ENCODE measurements around the gene MFF.
A peak's percentile ranks its signal among the peaks of the same experiment; 100 is the strongest.
"Not testable (repeated sequence)": the region's sequence is repeated elsewhere in the genome, so short reads cannot be mapped to it uniquely, and the experiment has no call there.

MFF gene

DNA sequence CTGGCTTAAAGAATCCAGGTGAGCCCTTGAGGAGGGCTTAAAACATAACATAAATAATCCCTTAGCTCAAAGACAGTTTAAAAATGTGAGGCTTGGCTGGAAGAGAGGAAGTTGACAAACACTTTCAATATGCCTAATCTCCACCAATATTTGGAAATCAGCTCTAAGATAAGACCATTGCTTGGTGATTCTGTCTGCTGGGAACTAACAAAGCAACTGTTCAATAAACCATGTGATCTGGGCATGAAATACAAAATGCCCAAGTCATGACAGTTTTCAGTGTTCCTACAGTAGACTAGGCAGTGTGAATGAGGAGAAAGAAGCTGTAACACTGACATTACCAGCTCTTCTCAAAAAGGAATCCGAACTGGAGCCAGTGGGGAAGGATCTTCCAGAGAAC, 10.7 kb downstream of the MFF start:
- DNase-seq (ENCODE audit: low read depth): no peak

DNA sequence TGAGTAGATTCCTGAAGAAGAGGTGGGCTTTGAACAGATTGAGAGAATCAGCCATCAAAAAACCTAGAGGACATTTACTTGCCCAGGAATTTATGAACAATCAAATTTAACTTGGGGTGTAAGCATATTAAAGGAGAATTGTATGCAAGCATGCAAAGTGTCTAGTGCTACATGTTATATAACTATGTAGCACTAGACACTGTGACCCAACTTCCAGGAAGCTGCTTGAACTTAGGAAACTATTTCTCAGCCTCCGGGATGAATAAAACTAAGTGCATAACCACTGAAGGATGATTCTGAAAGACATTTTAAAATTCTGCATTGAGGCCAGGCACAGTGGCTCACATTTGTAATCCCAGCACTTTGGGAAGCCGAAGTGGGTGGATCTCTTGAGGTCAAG, 12.4 kb downstream of the MFF start:
- no peak for DNase-seq (ENCODE audit: low read depth)

DNA sequence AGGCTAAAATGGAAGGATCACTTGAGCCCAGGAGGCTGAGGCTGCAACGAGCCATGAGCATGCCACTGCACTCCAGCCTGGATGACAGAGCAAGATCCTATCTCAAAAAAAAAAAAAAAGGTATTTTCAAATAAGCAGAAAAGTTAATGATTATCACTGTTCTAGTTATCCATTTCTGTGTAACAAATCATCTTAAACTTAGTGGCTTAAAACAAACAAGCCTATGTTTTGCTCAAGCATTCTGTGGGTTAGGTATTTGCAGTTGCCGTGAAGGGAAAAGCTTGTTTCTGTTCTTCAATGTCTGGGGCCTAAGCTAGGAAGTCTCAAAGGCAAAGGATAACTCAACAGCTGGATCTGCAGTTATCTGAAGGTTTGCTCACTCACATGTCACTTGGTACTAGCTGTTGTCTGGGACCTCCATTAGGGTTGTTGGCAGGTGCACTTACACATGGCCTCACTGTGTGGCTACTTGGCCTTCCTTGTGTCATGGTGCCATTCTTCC, 14.1 kb downstream of the MFF start:
- DNase-seq (ENCODE audit: low read depth): no peak

DNA sequence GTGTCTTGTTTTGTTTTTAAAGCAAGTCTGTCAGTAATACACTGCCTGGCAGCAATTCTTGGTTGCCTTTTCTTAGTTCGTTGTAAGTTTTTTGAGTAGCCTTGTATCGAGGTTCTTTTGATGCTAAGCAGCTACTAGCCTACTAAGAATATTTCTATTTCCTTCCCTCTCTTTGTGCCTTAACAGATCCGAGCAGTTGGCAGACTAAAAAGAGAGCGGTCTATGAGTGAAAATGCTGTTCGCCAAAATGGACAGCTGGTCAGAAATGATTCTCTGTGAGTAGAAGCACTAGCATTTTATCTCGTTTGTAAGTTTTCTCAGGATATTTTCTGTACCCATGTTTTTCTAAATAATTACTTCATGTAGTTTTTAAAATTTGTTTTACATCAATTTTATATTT, 15.1 kb downstream of the MFF start:
- DNase-seq (ENCODE audit: low read depth): no peak

DNA sequence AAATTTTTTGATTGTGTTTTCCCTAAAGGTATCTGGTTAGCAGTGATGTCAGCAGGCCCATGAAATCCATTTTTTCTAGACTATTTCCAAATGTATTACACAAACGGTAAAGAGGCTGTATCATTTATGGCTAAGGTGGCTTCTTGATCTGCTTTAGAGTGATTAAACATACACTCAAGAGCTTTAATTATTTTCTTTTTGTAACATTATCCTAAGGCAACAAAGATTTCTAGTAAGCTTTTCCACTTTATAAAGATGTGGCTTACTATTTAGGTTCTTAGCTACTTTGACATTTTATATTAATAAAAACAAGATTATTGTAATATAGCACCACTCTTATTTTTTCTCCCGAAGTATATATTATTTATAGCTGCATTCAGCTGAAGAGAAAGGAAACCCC, 16.5 kb downstream of the MFF start:
- DNase-seq (ENCODE audit: low read depth): no peak

DNA sequence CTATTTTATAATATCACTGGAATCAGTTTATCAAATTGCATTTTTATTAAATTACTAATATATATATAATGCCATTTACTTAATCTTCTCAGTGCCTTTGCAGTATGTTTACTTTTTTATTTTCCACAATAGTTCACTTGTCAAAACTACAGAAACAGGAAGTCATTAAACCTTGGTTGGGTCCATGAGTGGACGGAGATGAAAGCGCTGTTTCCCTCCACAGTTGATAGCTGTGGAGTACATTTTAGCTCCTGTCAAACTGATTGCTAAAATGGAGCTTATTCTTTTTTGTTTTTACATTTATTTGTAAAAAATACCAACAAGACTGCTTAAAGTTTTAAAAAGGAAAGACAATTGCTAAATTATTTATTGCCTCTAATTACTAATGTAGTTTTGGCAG, 19.2 kb downstream of the MFF start:
- no peak for DNase-seq (ENCODE audit: low read depth)

DNA sequence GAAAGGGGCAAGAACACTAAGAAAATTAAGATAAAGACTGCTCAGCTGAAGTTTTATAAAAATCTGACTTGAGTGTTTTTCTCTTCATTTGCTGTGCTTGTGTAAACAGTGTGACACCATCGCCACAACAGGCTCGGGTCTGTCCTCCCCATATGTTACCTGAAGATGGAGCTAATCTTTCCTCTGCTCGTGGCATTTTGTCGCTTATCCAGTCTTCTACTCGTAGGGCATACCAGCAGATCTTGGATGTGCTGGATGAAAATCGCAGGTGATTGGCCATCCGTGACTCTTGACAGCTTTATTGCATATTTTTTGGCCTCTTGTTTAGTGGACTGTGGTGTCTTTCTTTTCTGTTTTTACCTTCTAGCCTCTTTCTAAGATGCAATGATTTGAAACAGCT, 22.1 kb downstream of the MFF start:
- DNase-seq (ENCODE audit: low read depth): no peak

DNA sequence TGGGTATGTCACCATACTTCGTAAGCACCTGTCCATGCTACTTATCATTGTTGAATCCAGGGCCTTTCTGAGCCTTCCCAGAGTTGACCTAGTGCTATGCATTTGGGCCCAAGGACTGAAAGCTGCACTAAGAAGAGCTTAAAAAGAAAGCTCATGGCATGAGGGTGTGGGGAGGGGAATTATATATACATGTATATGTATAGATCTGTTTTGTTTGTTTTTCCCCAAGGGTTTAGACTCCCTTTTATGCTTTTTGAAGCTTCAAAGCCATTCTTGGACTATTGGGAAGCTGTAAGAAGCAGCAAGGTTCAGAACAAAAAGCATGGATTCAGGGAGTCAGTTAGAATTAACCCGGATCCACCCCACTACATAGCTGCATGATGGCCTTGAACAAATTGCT, 23.3 kb downstream of the MFF start:
- DNase-seq (ENCODE audit: low read depth): no peak

DNA sequence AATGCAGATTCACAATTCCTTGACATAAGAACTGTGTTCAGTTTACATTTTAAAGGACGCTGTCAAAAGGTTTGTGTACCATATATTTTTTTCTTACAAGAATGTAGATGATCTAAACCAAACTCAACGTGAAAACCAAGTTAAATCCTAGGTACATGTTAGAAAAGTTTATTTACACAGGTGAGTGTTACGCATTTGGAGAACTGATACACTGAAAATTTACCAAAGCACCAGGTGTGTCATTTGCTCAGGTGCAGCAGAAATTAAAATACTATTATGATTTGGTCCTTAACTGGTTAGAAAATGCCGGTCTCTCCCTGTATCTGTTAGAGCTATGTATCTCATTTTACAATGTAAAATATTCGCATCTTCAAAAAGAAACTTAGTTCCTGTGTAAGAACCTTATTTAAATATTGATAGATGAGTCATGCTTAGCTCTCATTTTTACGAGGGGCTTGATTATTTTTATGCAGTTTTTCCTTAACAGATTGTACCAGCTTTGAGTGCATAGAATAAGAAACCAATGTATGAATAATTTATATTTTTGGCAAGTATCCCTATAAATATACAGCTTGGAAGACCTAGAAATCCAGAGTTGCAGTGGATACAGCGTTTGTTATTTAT, 25.1 kb downstream of the MFF start:
- no peak for DNase-seq (ENCODE audit: low read depth)

DNA sequence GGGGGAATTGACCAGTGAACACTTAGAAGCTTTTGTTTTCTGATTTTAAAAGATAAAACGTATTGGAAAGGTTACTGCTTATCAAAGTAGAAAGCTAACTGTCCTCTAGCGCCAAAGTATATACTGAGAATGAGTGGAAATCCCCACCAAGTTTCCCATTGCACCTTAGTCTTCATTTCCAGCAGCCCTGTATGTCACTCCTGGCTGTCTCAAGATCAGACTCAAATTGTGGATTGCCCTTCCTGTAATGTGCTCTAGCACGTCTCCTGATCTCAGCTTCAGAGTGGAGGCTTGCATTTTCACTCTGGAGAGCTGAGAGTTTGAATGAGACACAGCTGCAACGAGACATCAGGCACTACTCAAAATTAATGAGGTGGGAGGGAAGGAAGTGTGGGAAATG, 26.6 kb downstream of the MFF start:
- no peak for DNase-seq (ENCODE audit: low read depth)

DNA sequence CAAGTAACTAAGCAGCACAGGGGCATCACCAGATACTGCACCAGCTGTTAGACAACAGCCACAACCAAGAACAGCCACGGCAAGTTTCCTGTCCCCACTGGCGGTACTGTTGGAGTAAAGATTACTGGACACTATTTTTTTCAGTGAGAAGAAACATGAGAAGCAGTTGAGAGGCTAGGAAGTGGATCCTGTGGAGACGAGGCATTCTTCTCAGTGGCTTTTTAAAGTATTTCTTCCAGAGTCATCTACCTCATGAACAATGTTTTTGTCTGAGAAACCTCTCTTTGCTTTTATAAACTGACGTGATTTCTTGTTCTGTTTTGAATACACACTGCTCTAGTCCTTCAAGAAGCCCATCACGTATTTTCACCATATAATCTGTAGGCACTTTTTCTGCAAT, 35.3 kb downstream of the MFF start:
- no peak for DNase-seq (ENCODE audit: low read depth)

DNA sequence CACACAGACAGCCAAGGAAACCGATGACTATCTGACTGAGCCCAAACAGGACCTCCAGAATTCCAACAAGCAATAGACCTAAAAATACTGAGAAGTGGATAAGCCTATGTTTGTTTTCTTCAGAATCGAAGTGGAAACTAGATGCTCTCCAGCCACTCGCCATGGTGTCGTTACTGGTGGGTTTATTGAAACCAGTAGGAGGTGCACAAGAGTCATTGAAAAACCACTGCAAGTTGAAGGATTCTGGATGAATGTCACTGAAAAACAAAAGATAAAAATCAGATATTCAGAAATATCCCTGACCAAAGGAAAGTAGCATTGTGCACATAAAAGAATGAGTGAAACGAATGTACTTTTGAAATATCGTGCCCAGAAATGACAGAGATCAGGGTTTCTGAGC, 38.7 kb downstream of the MFF start:
- DNase-seq (ENCODE audit: low read depth): no peak

DNA sequence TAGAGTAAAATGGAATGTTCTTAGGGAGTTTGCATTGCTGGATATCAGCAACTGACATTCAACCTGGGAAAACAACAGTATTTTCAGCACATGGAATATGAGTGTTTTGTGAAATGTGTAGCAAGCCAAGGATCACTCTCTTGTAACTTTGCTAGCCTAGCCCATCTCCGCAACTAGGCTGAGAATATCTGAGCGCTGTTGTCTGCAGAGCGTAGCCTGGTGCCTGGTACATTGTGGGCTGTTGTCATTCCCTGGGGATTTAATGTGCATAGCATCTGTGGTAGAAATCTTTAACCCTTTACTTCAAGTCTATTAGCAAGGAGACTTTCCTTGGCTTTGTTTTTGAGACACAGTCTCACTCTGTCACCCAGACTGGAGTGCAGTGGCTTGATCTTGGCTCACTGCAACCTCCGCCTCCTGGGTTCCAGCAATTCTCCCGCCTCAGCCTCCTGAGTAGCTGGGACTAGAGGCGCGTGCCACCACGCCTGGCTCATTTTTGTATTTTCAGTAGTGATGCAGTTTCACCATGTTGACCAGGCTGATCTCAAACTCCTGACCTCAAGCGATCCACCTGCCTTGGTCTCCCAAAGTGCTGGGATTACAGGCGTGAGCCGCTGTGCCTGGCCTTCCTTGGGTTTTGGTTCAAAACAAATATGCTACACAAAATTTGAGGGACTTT, 39.7 kb downstream of the MFF start:
- DNase-seq (ENCODE audit: low read depth): not testable (repeated sequence)

DNA sequence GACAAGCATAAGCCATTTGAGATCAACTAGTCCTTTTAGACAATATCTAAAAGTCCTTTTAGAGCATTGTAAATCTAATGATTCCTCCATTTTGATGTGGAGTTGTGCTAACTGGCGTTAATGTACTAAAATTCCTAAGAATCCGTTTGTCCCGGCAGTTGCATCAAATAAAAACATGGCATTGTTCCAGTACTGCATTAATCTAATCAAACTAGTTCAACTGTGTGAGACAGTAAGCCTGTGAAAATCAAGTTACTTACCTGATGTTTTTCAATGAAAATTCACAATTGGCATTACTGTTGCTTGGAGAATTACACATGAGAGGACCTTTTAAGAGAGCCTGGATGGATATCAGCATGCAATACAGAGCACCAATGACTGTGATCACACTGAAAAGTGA, 40.8 kb downstream of the MFF start:
- no peak for DNase-seq (ENCODE audit: low read depth)

DNA sequence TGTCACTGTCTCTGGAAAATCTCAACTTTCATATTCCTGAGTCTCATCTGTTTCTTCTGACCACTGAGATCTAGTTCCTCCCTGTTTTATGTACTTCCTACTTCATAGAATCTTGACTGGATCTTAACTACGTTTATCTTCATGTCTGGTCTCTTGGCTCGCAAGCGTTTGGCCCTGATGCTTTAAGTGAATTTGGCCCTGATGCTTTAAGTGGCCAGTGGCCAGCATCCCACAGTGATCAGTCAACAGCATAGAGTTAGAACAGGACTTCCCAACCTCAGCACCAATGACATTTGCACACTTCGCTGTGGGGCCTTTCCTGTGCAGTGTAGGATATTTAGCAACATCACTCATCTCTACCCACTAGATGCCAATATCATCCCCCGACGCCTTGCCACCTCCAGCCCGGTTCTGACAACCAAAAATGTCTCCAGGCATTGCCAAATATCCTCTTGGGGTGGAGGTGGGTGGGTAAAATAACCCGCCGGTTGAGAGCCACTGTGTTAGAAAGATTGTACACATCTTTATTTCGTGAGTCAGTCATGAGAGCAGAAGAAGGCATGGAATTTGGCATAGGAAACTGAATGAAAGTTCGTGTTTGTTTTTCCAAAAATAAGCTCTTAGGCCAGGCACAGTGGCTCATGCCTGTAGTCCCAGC, 41.8 kb downstream of the MFF start:
- peak; percentile 84 for DNase-seq (ENCODE audit: low read depth)

DNA sequence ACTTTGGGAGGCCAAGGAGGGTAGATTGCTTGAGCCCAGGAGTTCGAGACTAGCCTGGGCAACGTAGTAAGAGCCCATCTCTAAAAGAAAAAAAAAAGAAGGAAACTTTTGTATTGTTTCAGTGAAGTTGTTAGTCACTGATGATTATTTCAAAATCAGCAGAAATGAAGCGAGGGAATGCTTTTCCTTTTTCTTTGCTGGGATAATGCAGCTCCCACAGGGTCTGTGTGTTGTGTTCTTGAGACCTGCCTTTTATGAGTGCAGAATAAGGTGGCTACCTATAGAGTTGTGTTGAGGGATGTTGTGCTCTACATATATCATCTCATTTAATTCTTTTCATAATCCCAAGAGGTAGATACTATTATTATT, 42.4 kb downstream of the MFF start:
- no peak for DNase-seq (ENCODE audit: low read depth)

DNA sequence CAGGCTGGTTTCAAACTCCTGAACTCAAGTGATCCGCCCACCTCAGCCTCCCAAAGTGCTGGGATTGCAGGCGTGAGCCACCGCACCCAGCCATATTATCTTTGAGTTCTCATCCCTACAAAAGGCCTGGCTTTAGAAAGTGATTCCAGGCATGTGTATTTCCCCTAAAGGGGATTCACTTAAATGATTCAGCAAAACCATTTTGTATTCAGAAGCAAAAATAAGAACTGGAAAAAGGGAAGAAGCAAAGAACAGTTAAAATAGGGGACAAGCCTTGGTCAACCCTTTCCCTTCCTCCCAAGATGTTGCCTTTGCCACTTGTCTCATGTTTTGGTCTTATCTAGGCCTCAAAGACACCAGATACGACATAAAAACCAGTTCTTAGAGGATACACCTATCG, 43.5 kb downstream of the MFF start:
- DNase-seq (ENCODE audit: low read depth): no peak

DNA sequence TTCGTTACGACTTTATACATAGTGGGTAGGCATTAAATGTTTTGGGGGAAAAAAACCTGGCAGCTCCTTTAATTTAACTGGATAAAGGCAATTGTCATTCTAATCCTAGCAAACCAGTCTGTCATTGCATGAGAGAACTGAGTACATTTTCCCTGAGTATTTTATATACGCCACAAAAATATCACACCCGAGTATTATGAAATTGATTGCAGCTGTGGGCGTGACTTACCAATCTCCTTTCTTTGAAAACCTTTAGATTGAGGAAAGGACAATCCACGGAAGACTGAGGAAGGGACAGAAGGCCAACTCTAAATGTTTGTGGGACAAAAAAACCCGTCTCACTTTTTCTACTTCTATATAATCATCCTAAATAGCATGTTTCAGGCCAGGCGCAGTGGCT, 45.0 kb downstream of the MFF start:
- DNase-seq (ENCODE audit: low read depth): no peak

DNA sequence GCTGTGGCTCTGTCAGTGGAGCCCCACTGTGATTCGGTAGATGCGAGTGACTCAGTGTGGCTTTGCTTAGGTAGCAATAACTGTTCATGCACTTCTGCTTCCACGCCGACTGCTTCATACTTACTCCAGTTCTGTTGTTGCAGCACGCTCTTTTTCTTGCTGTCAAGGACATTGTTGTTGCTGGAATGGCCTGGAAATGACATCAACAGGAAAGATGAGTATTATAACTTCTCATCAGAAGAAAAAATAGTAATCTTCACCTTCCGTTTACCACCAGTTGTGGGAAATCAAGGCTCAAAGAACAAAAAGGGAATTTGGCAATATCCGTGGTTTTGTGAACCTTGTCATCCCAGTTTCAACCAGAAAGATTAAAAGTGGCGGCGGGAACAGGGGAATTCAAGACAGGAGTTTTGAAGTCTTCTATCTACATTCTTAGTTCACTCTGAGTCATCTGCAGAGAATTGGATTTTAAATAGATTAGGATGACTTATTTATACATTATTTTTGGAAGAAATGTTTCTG, 45.8 kb downstream of the MFF start:
- DNase-seq (ENCODE audit: low read depth): no peak

DNA sequence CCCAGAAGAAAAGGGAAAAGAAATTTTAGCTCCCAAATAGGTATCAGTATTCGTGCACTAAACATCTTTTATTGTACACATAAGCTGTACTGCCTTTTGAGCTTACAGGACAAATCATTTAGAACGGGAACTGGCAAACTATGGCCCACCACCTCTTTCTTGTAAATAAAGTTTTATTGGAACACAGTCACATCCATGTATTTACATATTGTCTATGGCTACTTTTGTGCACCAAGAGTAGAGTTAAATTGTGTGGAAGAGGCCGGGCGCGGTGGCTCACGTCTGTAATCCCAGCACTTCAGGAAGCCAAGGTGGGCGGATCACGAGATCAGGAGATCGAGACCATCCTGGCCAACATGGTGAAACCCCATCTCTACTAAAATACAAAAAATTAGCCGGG, 48.3 kb downstream of the MFF start:
- DNase-seq (ENCODE audit: low read depth): no peak

DNA sequence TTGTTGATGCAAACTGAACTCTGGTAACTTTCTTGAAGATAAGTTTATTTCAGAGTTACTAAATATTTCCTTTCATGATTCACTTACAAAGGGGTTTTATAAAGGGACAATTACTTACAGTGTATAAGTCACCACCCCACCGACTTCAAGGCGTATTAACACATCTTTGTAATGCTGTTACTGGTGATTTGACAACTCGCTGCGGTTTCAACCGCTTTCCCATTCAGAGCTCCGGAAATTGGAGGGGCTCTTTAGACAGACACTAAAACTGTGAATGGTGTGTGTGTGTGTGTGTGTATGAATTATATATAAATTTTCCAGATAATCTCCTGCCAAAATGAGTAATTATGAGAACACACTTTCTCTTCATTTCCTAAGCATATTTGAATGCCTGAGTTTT, 49.1 kb downstream of the MFF start:
- no peak for DNase-seq (ENCODE audit: low read depth)

DNA sequence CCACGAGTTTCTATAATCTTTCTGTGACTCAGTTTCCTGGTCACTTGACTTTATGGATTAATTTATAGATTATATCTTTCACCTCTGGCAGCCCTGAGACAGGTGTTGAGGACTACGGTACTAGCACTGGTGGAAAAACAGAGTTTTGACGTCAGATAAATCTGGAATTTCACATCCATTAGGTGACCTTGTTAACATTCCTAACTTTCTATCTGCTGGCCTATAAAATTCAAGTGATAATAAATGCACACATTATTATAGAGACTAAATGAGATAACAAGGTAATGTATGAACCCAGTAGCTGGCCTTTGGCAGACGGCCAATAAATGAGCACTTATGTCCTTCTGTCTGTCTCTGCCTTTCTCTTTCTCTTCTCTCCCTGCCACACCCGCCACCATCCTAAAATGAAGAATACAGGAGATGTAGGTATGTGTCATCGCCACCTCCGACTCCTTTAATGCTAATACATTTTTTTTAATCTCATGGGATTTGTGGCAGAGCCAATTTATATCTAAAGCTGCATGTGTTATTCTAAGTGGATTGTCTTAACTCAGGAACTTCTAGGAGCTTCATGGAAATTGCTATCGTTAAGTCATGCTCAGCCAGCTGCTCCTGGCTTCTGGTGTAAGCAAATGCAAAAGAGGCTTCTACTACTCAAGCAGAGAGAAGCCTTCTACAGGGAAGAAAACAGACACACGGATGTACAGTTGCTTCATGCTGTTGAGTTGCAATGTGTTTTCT, 51.8 kb downstream of the MFF start:
- DNase-seq (ENCODE audit: low read depth): no peak

Measured in fibroblast of the conjunctiva (primary cell).